ENCODE data around the gene SACS. TPM values are rescaled to one million over a fixed set of nuclear protein-coding genes. Genes with fewer than 3 reads are reported as not detected.

The SACS gene
- total RNA-seq, 1 donor from 2014 or later = 28.0 TPM

DNA sequence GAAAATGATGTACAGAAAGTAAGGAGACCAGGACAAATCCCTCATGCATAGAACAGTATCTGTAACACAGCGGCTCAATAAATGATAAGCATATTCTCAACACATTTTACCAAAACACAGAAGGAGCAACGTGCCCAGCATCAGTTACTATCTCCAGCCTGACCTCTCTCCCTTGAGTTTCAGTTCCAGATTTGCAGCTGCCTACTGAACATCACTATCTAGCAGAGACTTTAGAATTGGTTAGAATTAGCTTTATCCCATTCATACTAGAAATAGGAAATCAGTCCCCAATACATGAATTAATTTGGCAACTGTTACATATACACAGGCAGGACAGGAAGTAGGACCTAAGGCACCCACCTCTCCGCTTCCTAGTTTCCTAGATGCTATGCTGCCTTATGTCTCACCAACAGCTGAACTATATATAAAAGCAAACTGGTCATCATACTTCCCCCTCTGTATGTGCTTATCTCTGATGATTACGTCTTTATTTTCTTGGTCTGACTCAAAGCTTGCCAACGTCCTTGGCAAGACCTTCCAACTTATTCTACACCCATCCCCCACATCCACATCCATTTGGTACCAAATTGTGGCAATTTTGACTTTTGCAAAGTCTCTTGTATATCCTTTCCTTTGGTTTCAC lies 61.1 kb downstream of the SACS start:
- intact Hi-C loops (cut with micrococcal nuclease) = loop anchor here (10.0 kb wide), 2 partner anchors 1552 to 1912 kb away; partner anchors contain the start of gene MTMR6

DNA sequence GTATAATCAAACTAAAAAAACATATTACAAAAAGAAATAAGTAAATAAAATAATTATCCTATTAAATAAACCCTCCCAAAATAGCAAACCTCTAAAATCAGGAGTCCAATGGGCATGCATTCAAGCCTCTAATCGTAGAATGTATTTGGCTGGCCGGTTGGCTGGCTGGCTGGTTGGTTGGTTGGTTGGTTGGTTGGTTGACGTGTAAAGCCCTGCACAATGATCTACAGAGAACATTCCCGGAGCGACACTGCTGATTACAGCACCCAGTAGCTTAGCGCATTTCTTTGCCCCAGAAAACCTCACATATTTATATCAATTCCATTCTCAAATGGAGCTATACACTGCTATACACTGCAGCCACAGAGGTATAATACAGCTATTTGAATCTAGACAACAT lies 65.6 kb downstream of the SACS start:
- intact Hi-C loops (cut with micrococcal nuclease) = no loop called here

DNA sequence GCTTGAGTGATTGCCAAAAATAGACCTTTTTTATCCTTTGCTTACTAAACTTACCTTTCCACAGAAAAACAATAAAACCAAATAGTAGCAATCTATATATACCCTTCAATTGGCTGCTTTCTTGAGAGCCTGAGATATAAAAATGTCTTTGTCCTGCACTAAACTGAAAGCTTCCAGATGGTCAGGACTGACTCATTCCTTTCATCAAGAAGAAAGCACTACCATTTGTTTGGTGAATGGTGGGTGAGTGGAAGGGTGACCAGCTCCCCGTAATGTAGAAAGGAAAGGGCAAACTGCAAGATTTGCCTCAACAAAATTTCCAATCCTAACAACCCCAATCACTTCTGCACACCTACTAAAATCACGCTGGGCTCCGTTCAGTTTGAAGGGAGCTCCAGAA lies 67.8 kb downstream of the SACS start:
- intact Hi-C loops (cut with micrococcal nuclease) = no loop called here

DNA sequence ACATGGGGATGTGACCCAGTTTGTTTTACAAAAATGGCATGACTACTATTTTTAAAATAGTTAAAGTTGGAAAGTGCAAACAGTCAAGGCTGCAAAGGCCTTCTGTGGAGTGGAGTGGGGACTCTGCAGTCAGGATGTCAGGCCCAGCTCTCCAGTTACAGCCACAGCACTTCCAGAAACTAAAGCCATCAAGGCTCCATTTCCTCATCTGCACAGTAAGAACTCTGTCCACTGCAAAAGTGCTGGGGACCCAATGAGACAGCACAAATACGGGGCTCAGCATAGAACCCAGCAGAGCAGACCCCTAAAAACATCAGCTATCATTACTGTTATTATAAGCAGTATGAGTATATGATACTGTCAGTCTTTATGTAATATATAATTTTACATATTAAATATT lies 73.6 kb downstream of the SACS start:
- intact Hi-C loops (cut with micrococcal nuclease) = no loop called here

DNA sequence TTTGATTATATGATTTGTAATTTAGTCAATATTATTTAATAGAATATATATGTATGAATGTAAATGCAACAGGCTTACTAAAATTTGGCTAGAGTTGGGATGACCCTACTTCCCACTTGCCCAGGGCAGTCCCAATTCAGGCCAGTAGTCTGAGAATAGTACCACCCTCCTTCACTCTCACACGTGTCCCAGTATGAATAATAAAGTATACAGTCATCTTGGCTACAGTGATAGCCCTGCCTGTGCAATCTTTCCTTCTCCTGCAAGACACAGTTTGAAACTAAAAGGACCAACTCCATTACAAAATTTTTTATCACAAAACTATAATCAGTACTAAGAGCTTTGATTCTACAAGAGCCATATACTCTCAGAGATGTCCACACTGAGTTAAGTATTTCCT lies 76.2 kb downstream of the SACS start:
- intact Hi-C loops (cut with micrococcal nuclease) = no loop called here

DNA sequence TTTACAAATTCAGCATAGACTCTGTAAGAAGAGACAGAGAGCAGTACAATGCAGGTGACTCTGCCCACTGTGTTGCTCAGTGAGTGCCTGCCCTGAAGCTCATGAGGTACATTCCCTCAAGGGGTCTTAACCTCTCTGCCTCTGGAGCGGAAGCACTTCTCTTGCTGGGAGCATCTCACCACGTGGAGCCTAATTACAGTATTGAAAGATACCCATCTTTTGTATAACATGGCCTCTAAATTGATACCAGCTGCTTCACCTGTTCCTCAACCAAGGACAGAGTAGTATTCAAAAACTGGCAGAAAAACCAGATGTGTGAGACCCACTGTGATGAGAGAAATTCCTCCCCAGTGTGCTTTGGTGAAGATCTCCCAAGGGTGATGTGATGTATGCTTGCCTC lies 77.1 kb downstream of the SACS start:
- intact Hi-C loops (cut with micrococcal nuclease) = no loop called here

DNA sequence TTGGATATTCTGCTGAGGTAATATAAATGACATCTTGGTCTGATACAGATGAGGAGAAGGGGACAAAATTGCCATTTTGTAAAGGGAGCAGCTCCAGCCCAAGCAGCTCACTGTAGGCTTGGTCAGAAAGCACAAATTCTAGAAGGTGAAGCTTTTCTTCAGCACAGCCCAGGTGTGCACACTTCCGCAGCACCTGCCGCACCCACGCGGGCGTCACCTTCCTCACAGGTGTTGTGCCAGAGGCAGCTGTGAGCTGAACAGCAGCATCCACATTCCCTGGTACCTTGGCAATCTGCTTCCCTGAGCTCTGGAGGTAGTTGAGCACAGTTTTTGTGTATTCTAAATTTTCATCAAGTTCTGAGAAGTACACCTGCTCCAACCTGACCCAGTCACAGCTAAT lies 79.0 kb downstream of the SACS start:
- intact Hi-C loops (cut with micrococcal nuclease) = no loop called here

DNA sequence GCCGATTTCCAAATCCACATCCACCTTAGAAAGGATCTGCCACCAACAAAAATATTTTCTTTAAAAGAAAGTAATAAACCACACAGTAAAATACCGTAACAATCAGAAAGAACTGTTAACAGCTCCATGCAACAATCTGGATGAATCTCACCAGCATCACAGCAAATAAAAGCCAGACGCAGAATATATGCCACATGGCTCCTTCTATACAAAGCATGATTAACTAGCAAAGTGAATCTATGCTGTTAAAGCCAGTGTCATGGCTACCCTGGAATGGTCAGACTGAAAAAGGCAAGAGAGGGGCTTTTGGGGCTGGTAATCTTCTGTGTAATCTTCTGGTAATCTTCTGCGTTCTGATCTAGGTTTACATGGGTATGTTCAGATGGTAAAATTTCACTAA lies 81.3 kb downstream of the SACS start:
- intact Hi-C loops (cut with micrococcal nuclease) = no loop called here

DNA sequence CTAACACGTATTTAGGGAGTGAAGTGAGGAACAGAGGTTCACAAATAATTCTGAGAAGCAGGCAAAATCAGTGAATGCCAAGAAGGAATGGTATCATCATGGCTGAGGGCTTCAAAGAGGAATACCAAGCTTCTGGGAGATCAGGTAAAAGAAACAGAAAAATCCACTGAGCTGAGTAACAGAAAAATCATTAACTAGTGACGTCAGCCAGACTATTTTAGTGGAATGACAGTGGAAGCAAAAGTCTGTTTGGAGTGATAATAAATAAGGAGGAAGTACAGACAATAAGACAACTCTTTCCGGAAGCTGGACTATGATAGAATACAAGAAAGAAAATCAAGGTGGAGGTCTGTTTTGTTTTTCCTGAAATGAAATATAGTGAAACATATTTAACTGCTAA lies 83.5 kb downstream of the SACS start:
- intact Hi-C loops (cut with micrococcal nuclease) = no loop called here

DNA sequence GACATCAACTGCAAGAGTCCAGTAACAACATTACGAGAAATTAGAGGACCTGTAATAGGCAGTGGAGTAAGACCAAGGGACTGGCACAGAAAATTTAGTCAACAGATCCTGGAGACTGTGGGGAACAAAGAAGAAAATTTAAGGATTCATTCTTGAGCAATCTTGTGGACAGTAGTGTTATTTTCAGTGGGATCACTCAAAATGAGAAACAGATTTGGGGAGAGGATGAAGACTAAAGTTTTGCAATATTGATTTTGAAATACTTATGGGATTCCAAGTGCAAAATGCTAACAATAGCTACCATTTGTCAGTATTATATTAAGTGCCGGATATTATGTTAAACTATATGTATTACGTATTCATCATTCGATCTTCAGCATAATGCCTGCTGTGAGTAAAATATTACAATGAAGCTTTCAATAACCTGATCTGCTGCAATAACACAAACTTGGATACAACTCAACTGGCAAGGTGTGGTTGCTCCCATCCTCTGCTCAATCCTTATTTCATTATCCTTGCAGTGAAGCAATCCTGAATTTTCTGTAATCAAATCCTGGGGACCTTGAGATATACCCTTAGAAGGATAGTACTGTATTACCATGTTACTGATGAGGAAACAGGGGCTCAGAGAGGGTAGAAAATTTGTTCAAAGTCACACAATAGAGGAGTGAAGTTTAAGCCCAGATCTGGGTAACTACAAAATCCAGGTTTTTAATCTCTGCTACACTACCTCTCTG lies 84.2 kb downstream of the SACS start:
- intact Hi-C loops (cut with micrococcal nuclease) = no loop called here

DNA sequence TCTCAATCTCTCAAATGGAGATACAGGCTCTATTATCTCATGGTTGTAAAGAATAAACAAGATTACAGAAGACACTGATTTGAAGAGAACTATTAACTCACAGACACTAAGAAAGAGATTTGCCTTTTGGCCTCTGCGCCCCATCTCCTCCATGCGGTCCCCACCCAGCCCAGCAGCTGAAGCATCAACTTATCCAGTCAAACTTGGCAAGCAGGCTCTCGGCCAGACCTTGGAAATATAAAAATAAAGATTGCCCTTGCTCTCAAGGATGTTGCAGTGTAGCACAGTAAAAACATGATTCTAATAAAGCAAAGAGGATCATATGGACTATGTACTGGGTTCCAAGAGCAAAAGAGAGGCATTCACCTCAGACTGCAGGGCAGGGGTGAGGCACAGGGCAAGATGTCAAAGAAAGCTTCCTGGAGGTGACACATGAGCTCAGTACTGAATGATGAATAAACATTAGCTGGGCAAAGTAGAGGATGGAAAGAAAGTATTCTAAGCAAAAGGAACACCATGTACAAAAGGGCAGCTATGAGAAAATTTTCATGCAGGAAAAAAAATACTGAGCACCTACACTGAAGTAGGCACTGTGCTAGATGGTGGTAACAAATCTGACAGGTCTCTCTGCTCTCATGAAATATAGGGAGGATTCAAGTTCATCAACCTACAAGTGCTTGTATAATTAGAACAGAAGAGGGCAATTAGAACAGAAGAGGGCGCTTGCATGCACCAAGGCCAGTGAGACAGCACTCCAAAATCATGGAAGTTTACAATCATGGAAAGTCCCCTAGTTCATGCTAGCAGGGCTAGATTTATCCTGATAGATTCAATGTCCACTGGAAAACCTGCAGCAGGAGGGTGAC lies 85.0 kb downstream of the SACS start:
- intact Hi-C loops (cut with micrococcal nuclease) = no loop called here

DNA sequence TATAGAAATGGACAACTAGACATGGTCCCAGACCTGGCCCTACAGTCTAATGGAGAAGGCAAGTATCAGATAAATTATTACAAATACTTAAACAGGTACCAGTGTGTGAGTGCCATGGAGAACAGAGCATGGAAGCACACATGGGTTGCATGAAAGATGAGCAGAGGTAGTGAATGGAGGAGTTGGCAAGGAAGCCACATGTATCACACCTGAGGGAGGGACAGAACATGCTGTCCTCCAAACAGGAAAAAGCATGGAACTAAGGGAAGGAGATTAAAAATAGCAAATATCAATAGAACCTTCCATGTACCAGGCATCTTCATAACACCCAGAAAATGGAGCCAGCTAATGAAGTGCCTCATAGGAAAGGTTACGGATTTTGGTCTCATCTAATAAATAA lies 85.9 kb downstream of the SACS start:
- intact Hi-C loops (cut with micrococcal nuclease) = no loop called here

DNA sequence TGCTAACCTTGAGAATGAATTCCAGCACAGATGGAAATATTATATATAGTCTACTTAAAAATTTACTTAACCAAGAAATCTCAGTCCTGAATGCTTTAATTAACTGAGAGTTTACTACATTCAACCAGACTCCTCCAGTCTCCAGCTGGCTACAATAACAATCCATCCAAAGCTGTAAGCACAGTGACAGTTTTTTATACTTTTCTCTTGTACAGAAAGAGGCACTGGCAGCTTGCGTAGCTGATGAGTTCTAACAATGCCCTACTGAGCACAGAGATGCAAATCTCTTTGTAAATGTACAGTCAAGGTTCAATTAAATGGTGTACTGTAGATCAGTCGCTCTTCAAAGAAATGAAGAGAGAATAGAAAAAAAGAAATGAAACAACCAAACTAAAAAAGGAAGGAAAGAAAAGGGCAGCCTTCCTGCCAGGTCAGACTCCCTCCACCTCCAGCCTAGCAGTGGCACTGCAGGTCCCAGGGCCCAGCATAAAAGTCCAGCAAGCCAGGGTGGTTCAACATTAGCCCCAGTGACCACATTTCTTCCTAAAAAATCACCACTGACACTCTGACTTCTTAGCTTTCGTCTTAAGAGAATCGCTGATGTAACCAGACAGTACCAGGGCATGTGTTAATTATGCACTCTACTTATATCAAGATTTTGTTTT lies 88.4 kb downstream of the SACS start:
- intact Hi-C loops (cut with micrococcal nuclease) = no loop called here

DNA sequence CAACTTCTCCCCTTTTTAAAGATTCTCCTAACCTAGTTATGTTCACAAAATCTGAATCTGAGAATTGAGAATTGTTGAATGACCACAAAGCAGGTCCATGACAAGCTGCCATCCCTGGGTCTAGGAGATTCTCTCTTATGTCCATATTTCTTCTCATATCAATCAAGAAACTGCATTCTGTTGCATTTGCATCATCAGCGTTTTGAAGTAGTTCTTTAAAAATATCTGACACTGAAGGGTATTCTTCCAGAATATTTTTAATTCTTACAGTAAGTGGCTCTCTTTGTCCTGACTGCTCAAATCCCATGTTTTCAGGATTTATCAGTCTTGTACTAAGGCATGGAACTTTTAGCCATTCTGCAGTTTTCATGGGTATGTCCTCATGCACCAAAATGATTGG lies 94.3 kb downstream of the SACS start:
- intact Hi-C loops (cut with micrococcal nuclease) = no loop called here

DNA sequence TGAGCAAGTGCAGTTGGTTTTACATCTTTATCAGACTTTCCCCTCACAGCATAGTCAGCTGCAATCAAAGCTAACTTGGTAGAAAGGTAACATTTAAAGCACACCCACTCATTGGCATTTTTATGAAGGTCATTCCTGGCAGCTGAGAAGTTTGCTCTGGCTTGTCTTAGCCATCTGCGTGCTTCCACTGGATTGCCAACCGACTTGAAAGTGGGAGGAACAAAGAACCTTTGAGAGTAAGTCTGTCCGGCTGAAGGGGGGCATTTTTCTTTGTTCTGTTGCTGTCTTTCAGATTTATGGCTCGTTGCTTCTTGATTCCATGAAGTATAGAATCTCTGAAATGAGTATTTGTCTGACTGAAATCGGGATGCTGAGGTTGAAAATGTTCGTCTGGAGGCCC lies 103.1 kb downstream of the SACS start:
- intact Hi-C loops (cut with micrococcal nuclease) = no loop called here

DNA sequence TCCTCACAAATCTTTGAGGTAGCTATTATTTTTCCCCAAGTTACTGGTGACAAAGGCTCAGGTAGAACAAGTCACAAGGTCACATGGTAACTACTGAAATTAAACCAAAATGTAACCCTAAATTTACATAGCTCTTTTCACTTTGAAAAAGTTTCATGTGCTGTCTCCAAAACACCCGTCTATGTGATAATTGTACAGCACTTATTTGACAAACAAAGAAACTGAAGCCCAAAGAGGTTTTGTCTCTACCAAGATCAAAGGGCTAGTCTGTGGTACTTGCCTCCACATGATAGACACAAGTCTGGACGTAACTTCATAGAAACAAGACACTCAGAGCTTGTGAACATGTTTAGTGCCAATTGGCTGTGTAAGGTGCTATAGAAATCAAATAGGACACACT lies 108.3 kb downstream of the SACS start:
- intact Hi-C loops (cut with micrococcal nuclease) = no loop called here

DNA sequence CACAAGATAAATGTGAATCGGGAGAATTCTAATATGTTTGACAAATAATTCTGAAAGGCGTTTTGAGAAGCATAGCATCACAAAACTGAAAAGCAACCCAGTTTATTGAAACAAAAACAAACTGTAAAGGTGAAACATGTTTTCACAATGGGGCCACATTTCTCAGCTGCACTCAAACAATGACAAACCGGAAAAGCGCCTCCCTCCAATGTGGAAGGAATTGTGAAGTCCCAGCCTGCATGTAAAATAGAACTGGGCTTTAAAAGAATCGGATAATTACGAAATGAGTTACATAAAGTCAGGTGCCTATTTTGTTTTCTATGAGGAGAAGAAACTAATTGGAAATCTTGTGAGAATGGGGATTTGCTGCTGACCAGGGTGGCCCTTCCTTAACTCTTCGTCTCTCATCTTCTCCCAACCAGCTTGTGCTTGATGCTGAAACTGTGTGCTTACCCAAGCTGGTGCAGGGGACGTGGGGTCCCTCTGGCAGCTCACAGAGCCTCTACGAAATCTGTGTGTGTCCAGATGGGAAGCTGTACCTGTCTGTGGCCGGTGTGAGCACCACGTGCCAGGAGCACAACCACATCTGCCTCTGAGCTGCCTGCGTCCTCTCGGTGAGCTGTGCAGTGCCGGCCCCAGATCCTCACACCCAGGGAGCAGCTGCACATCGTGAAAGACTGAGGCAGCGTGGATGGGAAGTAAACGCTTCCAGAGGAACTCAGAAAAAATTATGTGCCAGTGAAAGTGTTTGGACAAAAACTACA lies 109.4 kb downstream of the SACS start:
- intact Hi-C loops (cut with micrococcal nuclease) = no loop called here

DNA sequence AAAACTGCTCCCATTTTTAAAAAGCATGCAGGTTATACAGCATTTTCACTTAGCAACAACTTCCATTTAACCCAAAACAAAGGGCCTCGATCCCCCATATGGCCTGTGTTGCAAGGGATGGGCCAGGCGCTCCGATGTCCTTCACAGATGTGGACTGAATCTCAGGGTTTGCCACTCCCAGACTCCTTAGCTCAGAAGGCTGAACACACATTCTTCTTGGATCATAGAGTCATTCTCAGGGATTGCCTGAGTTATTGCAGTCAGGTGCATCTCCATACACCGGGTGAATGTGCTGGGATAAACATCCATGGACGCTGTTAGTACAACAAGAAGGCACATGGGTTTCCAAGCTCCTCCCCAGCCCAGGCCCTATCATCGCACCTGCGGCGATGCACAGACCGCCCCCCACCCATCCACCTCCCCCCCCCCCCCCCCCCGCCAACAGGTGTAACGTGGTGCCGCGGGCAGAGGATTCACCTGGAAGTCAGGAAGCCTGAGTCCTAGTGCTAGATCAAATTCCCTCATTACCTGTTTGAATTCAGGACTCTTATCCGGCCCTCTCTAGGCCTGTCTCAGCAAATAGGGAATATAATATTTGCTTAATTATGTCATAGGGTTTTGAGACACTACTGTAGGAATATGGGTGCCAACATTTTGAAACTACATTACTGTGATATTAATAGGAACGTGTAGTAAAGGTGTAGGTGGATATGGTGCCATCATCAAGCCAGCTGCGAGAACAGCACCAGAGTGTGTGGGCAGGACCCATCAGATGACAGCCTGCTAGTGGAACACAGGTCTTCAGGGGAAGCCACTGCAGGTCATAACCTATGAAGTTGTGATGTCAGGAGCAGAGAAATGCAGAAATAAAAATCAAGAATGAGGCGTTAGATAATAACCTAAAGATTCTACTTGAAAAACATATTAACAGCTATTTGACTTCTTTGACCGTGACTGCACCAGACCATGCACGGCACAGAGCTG lies 110.9 kb downstream of the SACS start:
- intact Hi-C loops (cut with micrococcal nuclease) = no loop called here

DNA sequence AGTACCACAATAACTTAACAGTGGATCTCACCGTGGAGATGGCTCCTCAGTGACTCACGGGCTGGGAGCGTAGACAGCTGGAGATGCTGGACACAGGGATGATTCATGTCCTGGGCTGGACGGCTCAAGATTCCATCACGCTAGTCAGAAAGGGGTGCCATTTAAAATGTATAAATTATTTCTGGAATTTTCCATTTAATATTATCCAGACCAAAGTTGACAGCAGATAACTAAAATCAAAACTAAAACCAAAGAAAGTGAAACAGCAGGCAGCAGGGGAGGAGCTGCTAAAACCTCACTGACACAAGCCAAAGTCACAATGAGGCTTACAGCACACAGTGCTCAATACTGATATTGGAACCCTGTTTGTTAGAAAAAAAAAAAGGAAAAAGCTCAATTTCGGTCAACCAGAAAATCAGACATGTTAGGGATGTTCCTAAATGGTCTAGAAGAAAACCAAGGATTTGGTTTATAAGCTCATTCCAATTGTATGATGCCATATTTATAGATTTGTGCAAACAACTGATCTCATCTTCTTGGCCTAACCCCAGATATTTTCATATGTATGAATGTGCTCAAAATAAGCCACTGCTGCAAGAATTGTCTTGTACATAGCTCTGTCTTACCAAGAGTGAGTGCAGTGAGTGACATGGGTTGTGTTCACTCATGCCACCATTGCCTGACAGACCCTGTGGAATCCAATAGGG lies 111.8 kb downstream of the SACS start:
- intact Hi-C loops (cut with micrococcal nuclease) = loop anchor here (2.0 kb wide), 1 partner anchor 53 kb away; no protein-coding TSS in a partner anchor

Data from T-helper 2 cell treated with Interferon-gamma antibody and Interleukin-4, amounts not matched to agents 100 ng/mL and 5 ng/mL, for 36 hours (primary cell).